ENCODE results near the gene KY.

GRCh38 chr3:134614955-134615354 is 35.9 kb downstream of the KY start:
- TF ChIP-seq TCF12 (IDR thresholded peaks at IDR 0.05; ENCODE audit: low read depth) (no peak), CREB1 (IDR thresholded peaks at IDR 0.05; ENCODE audit: low read depth) (no peak), YY1 (IDR thresholded peaks at IDR 0.05; ENCODE audit: low read depth) (no peak), EGR1 (IDR thresholded peaks at IDR 0.05) (no peak), USF1 (IDR thresholded peaks at IDR 0.05) (no peak), TEAD4 (IDR thresholded peaks at IDR 0.05) (no peak), CEBPB (IDR thresholded peaks at IDR 0.05) (no peak)

Data from Ishikawa (cell line).